ENCODE data around the gene ATP6V1G3. TPM values are rescaled to one million over a fixed set of nuclear protein-coding genes. Genes with fewer than 3 reads are reported as not detected.

The ATP6V1G3 gene
- total and polyA plus RNA-seq, 9 of the 15 experiments (the other 6 are each of a cell fraction or from before 2014, with no cell fraction given), result 0.32 TPM; not detected in 8

DNA sequence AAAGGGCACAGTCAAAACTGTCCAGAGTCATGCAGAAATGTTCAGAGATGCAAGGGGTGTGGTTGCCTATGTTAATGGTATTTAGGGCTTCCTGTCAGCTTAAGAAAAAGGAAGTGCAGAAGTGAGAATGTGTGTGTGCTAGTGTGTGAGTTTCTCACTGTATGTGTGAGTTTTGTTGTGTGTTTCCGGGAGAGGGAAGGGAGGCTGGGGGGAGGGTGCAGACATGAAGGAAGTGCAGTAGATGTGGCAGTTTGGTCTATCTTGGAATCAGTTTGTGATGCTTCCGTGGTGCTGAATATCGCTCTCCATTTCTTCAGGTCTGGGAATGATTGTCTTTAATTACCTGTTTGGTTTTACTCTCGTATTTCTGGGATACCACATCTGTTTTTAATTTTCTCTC, 16.5 kb upstream of the ATP6V1G3 start (continued):
- TF ChIP-seq, protein P1, sequence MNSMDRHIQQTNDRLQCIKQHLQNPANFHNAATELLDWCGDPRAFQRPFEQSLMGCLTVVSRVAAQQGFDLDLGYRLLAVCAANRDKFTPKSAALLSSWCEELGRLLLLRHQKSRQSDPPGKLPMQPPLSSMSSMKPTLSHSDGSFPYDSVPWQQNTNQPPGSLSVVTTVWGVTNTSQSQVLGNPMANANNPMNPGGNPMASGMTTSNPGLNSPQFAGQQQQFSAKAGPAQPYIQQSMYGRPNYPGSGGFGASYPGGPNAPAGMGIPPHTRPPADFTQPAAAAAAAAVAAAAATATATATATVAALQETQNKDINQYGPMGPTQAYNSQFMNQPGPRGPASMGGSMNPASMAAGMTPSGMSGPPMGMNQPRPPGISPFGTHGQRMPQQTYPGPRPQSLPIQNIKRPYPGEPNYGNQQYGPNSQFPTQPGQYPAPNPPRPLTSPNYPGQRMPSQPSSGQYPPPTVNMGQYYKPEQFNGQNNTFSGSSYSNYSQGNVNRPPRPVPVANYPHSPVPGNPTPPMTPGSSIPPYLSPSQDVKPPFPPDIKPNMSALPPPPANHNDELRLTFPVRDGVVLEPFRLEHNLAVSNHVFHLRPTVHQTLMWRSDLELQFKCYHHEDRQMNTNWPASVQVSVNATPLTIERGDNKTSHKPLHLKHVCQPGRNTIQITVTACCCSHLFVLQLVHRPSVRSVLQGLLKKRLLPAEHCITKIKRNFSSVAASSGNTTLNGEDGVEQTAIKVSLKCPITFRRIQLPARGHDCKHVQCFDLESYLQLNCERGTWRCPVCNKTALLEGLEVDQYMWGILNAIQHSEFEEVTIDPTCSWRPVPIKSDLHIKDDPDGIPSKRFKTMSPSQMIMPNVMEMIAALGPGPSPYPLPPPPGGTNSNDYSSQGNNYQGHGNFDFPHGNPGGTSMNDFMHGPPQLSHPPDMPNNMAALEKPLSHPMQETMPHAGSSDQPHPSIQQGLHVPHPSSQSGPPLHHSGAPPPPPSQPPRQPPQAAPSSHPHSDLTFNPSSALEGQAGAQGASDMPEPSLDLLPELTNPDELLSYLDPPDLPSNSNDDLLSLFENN (IDR thresholded peaks at IDR 0.05; ENCODE audit: low read depth in 2 of 2, low read length in 2 of 2), result no peak
- TF ChIP-seq PHF20 (IDR thresholded peaks at IDR 0.05; ENCODE audit: partially characterized antibody) (peak; percentile 49), HCFC1 (IDR thresholded peaks at IDR 0.05; ENCODE audit: low read depth, low read length) (no peak), ZC3H11A (IDR thresholded peaks at IDR 0.05; ENCODE audit: low read depth, low read length) (no peak), HNRNPH1 (optimal IDR thresholded peaks at IDR 0.05; ENCODE audit: low read depth, low read length) (no peak), ZBED1 (IDR thresholded peaks at IDR 0.05) (no peak), RFX5 (IDR thresholded peaks at IDR 0.05; ENCODE audit: low read depth, low read length) (no peak), COPS2 (conservative IDR thresholded peaks at IDR 0.05) (no peak), KDM2B (CRISPR knock-in tag; IDR thresholded peaks at IDR 0.05) (no peak), MECOM (CRISPR knock-in tag; IDR thresholded peaks at IDR 0.05) (no peak), SAP30 (IDR thresholded peaks at IDR 0.05; ENCODE audit: borderline replicate concordance, insufficient read depth, low read depth, low read length, poor library complexity, severe bottlenecking) (no peak), HMG20A (CRISPR knock-in tag; conservative IDR thresholded peaks at IDR 0.05) (no peak), THAP7 (CRISPR knock-in tag; IDR thresholded peaks at IDR 0.05) (no peak), ERF (CRISPR knock-in tag; IDR thresholded peaks at IDR 0.05) (no peak), HNRNPUL1 (IDR thresholded peaks at IDR 0.05; ENCODE audit: low read length) (no peak), ATF1 (CRISPR knock-in tag; IDR thresholded peaks at IDR 0.05) (no peak), ATF1 (tag; IDR thresholded peaks at IDR 0.05) (no peak), RCOR1 (IDR thresholded peaks at IDR 0.05; ENCODE audit: borderline replicate concordance in 1 of 2, low read depth in 2 of 2, low read length in 2 of 2) (peak in 1 of 2 experiments; percentile 41; a peak in 1 of 4 replicates), SMARCA4 (IDR thresholded peaks at IDR 0.05) (peak; percentile 50; the same call in 1 of the 2 replicates), SRSF7 (optimal IDR thresholded peaks at IDR 0.05; ENCODE audit: low read depth, low read length) (no peak), SMARCC2 (IDR thresholded peaks at IDR 0.05; ENCODE audit: low read depth) (no peak), ILK (tag; IDR thresholded peaks at IDR 0.05; ENCODE audit: borderline replicate concordance, low read depth) (no peak), MYBL2 (IDR thresholded peaks at IDR 0.05; ENCODE audit: low read depth) (peak; percentile 39; the same call in 1 of the 2 replicates), MYBL2 (CRISPR knock-in tag; IDR thresholded peaks at IDR 0.05; ENCODE audit: borderline replicate concordance) (no peak), HDAC1 (IDR thresholded peaks at IDR 0.05) (peak in 1 of 2 experiments; percentile 35; a peak in 1 of 4 replicates), POLR2AphosphoS2 (IDR thresholded peaks at IDR 0.05; ENCODE audit: low read length) (no peak), BCOR (IDR thresholded peaks at IDR 0.05) (no peak), LCOR (CRISPR knock-in tag; IDR thresholded peaks at IDR 0.05) (no peak)
- TF ChIP-seq, protein P2, sequence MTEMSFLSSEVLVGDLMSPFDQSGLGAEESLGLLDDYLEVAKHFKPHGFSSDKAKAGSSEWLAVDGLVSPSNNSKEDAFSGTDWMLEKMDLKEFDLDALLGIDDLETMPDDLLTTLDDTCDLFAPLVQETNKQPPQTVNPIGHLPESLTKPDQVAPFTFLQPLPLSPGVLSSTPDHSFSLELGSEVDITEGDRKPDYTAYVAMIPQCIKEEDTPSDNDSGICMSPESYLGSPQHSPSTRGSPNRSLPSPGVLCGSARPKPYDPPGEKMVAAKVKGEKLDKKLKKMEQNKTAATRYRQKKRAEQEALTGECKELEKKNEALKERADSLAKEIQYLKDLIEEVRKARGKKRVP (CRISPR knock-in tag; IDR thresholded peaks at IDR 0.05), result no peak

Measured in K562 (cell line).